GM23338 (cell line): ENCODE data around the gene NUPR1. TPM values are rescaled to one million over a fixed set of nuclear protein-coding genes. Genes with fewer than 3 reads are reported as not detected.
A peak's percentile ranks its signal among the peaks of the same experiment; 100 is the strongest.

Source experiments
- ATAC-seq: fragments of 200-7000 bp; cut with Tn5 transposase; 3 replicates; pipeline ENCODE4 v1.9.1; 2020
- DNase-seq: peaks from one replicate; pipeline ENCODE4 v3.0.0-alpha.2; 2015; ENCODE audit warnings: low spot score
- H2AFZ ChIP-seq: fragments of 200-600 bp; sonication (generic); 2 replicates; pipeline ENCODE4 v1.8.0; 2016; ENCODE audit warnings: antibody characterized with exemption, mild to moderate bottlenecking, moderate library complexity
- H3F3A ChIP-seq: fragments of 200-600 bp; sonication (generic); replicated peaks from 2 replicates; pipeline ENCODE4 v1.8.0; 2017; ENCODE audit warnings: antibody characterized with exemption, mixed run types, low read depth
- H3K27ac ChIP-seq: fragments of 200-600 bp; sonication (generic); 2 replicates; pipeline ENCODE4 v1.6.1; 2016; ENCODE audit warnings: low read depth
- H3K27me3 ChIP-seq: fragments of 200-600 bp; sonication (generic); 2 replicates; pipeline ENCODE4 v1.8.0; 2016; ENCODE audit warnings: mild to moderate bottlenecking, mixed run types, moderate library complexity; ENCODE audit not compliant: insufficient read depth
- H3K36me3 ChIP-seq: fragments of 200-600 bp; sonication (generic); 2 replicates; pipeline ENCODE4 v1.8.0; 2016; ENCODE audit warnings: mild to moderate bottlenecking; ENCODE audit not compliant: insufficient read depth
- H3K4me1 ChIP-seq: fragments of 200-600 bp; sonication (generic); 2 replicates; pipeline ENCODE4 v1.8.0; 2016; ENCODE audit warnings: mild to moderate bottlenecking, moderate library complexity; ENCODE audit not compliant: insufficient read depth
- H3K4me2 ChIP-seq: fragments of 200-600 bp; sonication (generic); 2 replicates; pipeline ENCODE4 v1.7.1; 2017; ENCODE audit warnings: mixed run types
- H3K4me3 ChIP-seq: fragments of 200-600 bp; sonication (generic); 2 replicates; pipeline ENCODE4 v1.6.1; 2016; ENCODE audit warnings: mixed run types
- H3K79me2 ChIP-seq: fragments of 200-600 bp; sonication (generic); replicated peaks from 2 replicates; pipeline ENCODE4 v1.8.0; 2017; ENCODE audit warnings: mild to moderate bottlenecking; ENCODE audit not compliant: insufficient read depth
- H3K9me2 ChIP-seq: fragments of 200-600 bp; sonication (generic); 2 replicates; pipeline ENCODE4 v1.8.0; 2017; ENCODE audit not compliant: insufficient read depth
- H4K20me1 ChIP-seq: fragments of 200-600 bp; sonication (generic); replicated peaks from 2 replicates; pipeline ENCODE4 v1.8.0; 2017; ENCODE audit warnings: mild to moderate bottlenecking; ENCODE audit not compliant: insufficient read depth
- H3K27ac Mint-ChIP-seq: 2 replicates; pipeline ENCODE4 v1.8.0; 2020; ENCODE audit warnings: inconsistent platforms, mild to moderate bottlenecking, moderate library complexity, mixed read lengths
- H3K27me3 Mint-ChIP-seq: 3 replicates; pipeline ENCODE4 v1.8.0; 2022; ENCODE audit warnings: low read depth, mild to moderate bottlenecking, moderate library complexity, mixed read lengths, inconsistent platforms; ENCODE audit not compliant: insufficient read depth, poor library complexity
- H3K36me3 Mint-ChIP-seq: 3 replicates; pipeline ENCODE4 v1.8.0; 2021; ENCODE audit warnings: low read depth, mild to moderate bottlenecking, inconsistent platforms, moderate library complexity, mixed read lengths
- H3K4me1 Mint-ChIP-seq: 3 replicates; pipeline ENCODE4 v1.8.0; 2020; ENCODE audit warnings: mild to moderate bottlenecking, inconsistent platforms, mixed read lengths
- H3K4me3 Mint-ChIP-seq: 3 replicates; pipeline ENCODE4 v1.8.0; 2021; ENCODE audit warnings: moderate library complexity, mild to moderate bottlenecking, inconsistent platforms, mixed read lengths
- H3K9me3 Mint-ChIP-seq: 3 replicates; pipeline ENCODE4 v1.8.0; 2020; ENCODE audit warnings: moderate library complexity, mild to moderate bottlenecking, inconsistent platforms, mixed read lengths
- CREB1 ChIP-seq: fragments of 250-450 bp; sonication (Bioruptor Pico); IDR thresholded peaks from 2 replicates; pipeline ENCODE4 v1.5.0; 2020; ENCODE audit warnings: low read depth, mild to moderate bottlenecking, moderate library complexity
- ETS1 ChIP-seq: IDR thresholded peaks from 2 replicates; pipeline ENCODE4 v1.6.1; 2016; ENCODE audit warnings: antibody characterized with exemption
- EZH2 ChIP-seq: fragments of 200-600 bp; sonication (generic); IDR thresholded peaks from one replicate; pipeline ENCODE4 v1.8.0; 2017; ENCODE audit warnings: antibody characterized with exemption, mild to moderate bottlenecking, low read depth; ENCODE audit not compliant: unreplicated experiment
- NANOG ChIP-seq: IDR thresholded peaks from 2 replicates; pipeline ENCODE4 v1.6.1; 2016; ENCODE audit warnings: antibody characterized with exemption, borderline replicate concordance
- POLR2AphosphoS5 ChIP-seq: IDR thresholded peaks from 2 replicates; pipeline ENCODE4 v1.6.1; 2016; ENCODE audit warnings: antibody characterized with exemption, low read depth
- REST ChIP-seq: IDR thresholded peaks from one replicate; pipeline ENCODE4 v1.6.1; 2018; ENCODE audit warnings: antibody characterized with exemption; ENCODE audit not compliant: unreplicated experiment
- STAT1 ChIP-seq: IDR thresholded peaks from one replicate; pipeline ENCODE4 v1.6.1; 2016; ENCODE audit warnings: antibody characterized with exemption; ENCODE audit not compliant: unreplicated experiment
- polyA plus RNA-seq: library from polyadenylated mRNA; unstranded; fragments of >200 nt; fragmentation: Nextera tagmentation; extraction: Ambion mirVana; gene quantifications from 2 replicates; pipeline ENCODE4 v1.2.1, GENCODE V29; 2016
- total RNA-seq: library from RNA; depleted of rRNA; stranded (reverse); fragments of >200 nt; shearing (Covaris generic); gene quantifications from 2 replicates; pipeline ENCODE4 v1.2.3, GENCODE V29; 2014
- TF ChIP-seq, protein P1 (sequence below): fragments of 250-450 bp; sonication (Bioruptor Pico); IDR thresholded peaks from 2 replicates; pipeline ENCODE4 v1.5.0; 2020; ENCODE audit warnings: mild to moderate bottlenecking, moderate library complexity

Gene NUPR1
- total and polyA plus RNA-seq, 2 experiments from 2014 or later = 0.03 to 0.48 TPM

DNA sequence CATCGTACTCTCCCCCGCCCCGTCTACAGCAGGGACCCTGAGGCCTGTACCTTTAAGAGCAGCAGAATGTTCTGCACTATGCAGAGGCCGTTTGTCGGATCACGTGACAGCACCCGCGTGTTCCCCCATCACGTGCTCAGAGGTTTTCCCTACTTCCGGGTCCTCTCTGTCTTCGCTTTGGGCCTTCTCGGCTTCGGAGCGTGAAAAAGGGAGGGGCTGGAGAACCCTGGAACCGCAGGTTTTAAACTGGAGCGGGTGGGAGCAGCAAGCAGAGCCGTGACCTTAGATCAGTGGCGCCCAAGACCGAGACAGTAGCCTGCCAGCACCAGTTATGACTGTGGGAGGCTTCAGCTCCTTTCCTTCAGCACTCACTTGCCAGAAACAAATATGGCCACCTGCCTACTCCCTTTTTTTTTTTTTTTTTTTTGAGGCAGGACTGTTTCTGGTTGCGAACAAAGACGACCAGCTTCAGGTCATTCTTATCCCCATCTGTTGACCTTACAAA lies 46.8 kb downstream of the NUPR1 start, which contains the start of gene CLN3:
CLN3 (minus strand) TSS at position 105 of the 505 bp plus-strand sequence. CDS start 315 bp downstream, outside the sequence.
- DNase-seq (peak; percentile 97), ATAC-seq (peak; percentile 98)
- H4K20me1 ChIP-seq = no peaks in the 10 kb centered on the region
- TF ChIP-seq REST = no peak
- TF ChIP-seq EZH2 = no peak
- peak; percentile 70; the same call in 1 of the 2 replicates for TF ChIP-seq CREB1 (CRISPR knock-in tag)
- peak; percentile 81 for TF ChIP-seq ETS1
- H3K27ac Mint-ChIP-seq = peak within 1 kb of the TSS; percentile 100
- no peaks in the 10 kb centered on the region for H3K9me2 ChIP-seq
- peak within 1 kb of the TSS; percentile 95 for H2AFZ ChIP-seq
- H3K4me2 ChIP-seq = peak within 1 kb of the TSS; percentile 89
- no peaks in the 10 kb centered on the region for H3K4me1 Mint-ChIP-seq
- peak within 1 kb of the TSS; percentile 94 for H3K27ac ChIP-seq
- no peaks in the 10 kb centered on the region for H3F3A ChIP-seq
- no peaks in the 10 kb centered on the region for H3K79me2 ChIP-seq
- peaks cover 3% of the 10 kb centered on the region; the same call in 1 of the 3 replicates for H3K36me3 Mint-ChIP-seq
- H3K4me3 Mint-ChIP-seq = peak within 1 kb of the TSS; percentile 98
- H3K27me3 Mint-ChIP-seq = peaks cover 12% of the 10 kb centered on the region
- H3K4me3 ChIP-seq = peak within 1 kb of the TSS; percentile 65
- H3K36me3 ChIP-seq = no peaks in the 10 kb centered on the region
- no peaks in the 10 kb centered on the region for H3K27me3 ChIP-seq
- no peaks in the 10 kb centered on the region for H3K9me3 Mint-ChIP-seq
- no peaks in the 10 kb centered on the region; the same call in 1 of the 2 replicates for H3K4me1 ChIP-seq

DNA sequence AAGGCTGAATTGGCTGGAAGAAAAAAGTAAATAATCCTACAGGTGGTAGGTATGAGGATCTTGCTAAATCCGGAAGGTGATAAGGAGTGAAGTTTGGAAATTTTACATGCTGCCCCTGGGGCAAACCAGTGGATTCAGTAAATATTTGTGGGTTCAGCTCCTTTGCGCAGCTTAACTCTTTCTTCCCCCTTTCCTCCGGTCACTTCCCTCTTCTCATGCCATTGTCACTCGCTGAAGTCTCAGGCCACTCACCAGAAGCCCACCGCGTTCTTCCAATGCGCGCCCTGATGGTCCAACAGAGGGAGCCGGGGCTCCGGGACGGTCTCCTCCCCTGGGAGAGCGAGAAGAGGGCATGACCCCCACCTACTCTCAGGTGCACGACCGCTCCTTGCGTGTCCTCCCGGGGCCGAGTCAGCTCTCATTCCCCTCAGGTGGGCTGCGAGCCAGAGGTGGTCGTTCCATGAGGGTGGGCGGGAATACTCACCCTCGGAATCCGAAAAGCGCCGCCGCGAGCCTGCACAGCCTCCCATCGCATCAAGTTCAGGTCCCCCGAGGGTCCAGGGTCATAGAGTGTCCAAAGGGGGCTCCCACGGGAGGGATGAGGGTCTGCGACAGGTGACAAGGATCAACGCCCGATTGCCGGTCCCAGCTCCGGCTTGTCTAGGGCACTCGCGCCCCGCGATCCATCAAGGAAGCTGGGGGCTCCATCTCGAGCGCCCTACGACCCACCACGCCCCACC lies 47.4 kb downstream of the NUPR1 start:
- Histone ChIP-seq H3K9me2 (no peaks in the 10 kb centered on the region), H3K27me3 (no peaks in the 10 kb centered on the region), H3K36me3 (no peaks in the 10 kb centered on the region), H3K4me3 (peak overlapping the region; percentile 65), H3K27ac (no peak overlapping the region), H3K4me1 (no peaks in the 10 kb centered on the region; the same call in 1 of the 2 replicates), H3K79me2 (no peaks in the 10 kb centered on the region), H2AFZ (peak overlapping the region; percentile 95), H3F3A (no peaks in the 10 kb centered on the region), H4K20me1 (no peaks in the 10 kb centered on the region), H3K4me2 (peak overlapping the region; percentile 89)
- no peaks in the 10 kb centered on the region for H3K4me1 Mint-ChIP-seq
- no peak overlapping the region; the same call in 1 of the 2 replicates for H3K27ac Mint-ChIP-seq
- peak; percentile 83 for ATAC-seq
- peaks cover 3% of the 10 kb centered on the region; the same call in 1 of the 3 replicates for H3K36me3 Mint-ChIP-seq
- H3K9me3 Mint-ChIP-seq = no peaks in the 10 kb centered on the region
- DNase-seq = peak; percentile 64
- peak overlapping the region; percentile 98 for H3K4me3 Mint-ChIP-seq
- peaks cover 10% of the 10 kb centered on the region for H3K27me3 Mint-ChIP-seq
- TF ChIP-seq STAT1 (no peak), NANOG (no peak), POLR2AphosphoS5 (0 out of 2 replicates have a peak, but pooled peaks have one; percentile 60), EZH2 (no peak)
- TF ChIP-seq, protein P1, sequence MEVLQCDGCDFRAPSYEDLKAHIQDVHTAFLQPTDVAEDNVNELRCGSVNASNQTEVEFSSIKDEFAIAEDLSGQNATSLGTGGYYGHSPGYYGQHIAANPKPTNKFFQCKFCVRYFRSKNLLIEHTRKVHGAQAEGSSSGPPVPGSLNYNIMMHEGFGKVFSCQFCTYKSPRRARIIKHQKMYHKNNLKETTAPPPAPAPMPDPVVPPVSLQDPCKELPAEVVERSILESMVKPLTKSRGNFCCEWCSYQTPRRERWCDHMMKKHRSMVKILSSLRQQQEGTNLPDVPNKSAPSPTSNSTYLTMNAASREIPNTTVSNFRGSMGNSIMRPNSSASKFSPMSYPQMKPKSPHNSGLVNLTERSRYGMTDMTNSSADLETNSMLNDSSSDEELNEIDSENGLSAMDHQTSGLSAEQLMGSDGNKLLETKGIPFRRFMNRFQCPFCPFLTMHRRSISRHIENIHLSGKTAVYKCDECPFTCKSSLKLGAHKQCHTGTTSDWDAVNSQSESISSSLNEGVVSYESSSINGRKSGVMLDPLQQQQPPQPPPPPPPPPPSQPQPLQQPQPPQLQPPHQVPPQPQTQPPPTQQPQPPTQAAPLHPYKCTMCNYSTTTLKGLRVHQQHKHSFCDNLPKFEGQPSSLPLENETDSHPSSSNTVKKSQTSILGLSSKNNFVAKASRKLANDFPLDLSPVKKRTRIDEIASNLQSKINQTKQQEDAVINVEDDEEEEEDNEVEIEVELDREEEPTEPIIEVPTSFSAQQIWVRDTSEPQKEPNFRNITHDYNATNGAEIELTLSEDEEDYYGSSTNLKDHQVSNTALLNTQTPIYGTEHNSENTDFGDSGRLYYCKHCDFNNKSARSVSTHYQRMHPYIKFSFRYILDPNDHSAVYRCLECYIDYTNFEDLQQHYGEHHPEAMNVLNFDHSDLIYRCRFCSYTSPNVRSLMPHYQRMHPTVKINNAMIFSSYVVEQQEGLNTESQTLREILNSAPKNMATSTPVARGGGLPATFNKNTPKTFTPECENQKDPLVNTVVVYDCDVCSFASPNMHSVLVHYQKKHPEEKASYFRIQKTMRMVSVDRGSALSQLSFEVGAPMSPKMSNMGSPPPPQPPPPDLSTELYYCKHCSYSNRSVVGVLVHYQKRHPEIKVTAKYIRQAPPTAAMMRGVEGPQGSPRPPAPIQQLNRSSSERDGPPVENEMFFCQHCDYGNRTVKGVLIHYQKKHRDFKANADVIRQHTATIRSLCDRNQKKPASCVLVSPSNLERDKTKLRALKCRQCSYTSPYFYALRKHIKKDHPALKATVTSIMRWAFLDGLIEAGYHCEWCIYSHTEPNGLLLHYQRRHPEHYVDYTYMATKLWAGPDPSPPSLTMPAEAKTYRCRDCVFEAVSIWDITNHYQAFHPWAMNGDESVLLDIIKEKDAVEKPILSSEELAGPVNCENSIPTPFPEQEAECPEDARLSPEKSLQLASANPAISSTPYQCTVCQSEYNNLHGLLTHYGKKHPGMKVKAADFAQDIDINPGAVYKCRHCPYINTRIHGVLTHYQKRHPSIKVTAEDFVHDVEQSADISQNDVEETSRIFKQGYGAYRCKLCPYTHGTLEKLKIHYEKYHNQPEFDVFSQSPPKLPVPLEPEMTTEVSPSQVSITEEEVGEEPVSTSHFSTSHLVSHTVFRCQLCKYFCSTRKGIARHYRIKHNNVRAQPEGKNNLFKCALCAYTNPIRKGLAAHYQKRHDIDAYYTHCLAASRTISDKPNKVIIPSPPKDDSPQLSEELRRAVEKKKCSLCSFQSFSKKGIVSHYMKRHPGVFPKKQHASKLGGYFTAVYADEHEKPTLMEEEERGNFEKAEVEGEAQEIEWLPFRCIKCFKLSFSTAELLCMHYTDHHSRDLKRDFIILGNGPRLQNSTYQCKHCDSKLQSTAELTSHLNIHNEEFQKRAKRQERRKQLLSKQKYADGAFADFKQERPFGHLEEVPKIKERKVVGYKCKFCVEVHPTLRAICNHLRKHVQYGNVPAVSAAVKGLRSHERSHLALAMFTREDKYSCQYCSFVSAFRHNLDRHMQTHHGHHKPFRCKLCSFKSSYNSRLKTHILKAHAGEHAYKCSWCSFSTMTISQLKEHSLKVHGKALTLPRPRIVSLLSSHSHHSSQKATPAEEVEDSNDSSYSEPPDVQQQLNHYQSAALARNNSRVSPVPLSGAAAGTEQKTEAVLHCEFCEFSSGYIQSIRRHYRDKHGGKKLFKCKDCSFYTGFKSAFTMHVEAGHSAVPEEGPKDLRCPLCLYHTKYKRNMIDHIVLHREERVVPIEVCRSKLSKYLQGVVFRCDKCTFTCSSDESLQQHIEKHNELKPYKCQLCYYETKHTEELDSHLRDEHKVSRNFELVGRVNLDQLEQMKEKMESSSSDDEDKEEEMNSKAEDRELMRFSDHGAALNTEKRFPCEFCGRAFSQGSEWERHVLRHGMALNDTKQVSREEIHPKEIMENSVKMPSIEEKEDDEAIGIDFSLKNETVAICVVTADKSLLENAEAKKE = no peak
